EL (cell line): ENCODE results near the gene FGF22.
"Not testable (repeated sequence)": the region's sequence is repeated elsewhere in the genome, so short reads cannot be mapped to it uniquely, and the experiment has no call there.

ENCODE experiments used
- DNase-seq: peaks from one replicate; pipeline ENCODE4 v3.0.0-alpha.2; 2016

Gene FGF22

GRCh38 chr19:622666-623065, 17.0 kb upstream of the FGF22 start:
- no peak for DNase-seq

GRCh38 chr19:623175-623916, 16.3 kb upstream of the FGF22 start:
- no peak for DNase-seq

DNA sequence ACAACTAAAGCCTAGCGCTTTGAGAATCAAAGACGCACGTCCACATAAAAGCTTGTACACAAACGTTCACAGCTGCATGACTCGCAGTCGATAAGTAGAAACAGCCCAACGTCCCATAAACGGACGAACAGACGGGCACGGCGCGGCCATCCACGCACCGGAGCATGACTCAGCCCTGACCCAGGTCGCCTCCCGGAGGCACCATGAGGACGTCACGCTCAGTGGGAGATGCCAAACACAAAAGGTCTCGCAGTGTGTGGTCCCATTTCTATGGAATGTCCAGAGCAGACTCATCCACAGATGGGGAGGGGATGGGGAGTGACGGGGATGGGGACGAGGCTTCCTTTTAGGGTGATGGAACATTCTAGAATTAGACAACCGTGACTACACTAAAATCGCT, 15.7 kb upstream of the FGF22 start:
- peak; percentile 93 for DNase-seq

GRCh38 chr19:624433-625109, 15.1 kb upstream of the FGF22 start:
- DNase-seq, result no peak

DNA sequence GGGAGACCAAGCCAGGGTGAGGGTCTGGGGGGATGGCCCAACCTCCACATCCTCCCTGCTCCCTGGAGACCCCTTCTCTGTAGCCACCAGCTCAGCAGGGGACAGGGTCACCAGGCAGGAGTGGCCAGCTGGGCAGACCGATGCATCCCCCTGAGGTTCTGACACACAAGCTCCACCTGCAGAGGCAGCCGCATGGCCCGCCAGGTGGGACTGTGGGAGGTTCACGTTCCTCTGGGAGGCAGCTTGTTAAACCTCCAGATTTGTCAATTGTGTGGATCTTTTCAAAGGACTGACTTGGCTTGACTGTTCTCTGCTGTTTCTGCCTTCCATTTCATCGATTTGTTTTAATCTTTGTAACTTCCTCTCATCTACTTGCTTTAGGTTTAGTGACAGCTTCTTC, 14.4 kb upstream of the FGF22 start:
- DNase-seq, result no peak

- DNase-seq, result not testable (repeated sequence)
Measured at GRCh38 chr19:626566-626965, 13.1 kb upstream of the FGF22 start.

DNA sequence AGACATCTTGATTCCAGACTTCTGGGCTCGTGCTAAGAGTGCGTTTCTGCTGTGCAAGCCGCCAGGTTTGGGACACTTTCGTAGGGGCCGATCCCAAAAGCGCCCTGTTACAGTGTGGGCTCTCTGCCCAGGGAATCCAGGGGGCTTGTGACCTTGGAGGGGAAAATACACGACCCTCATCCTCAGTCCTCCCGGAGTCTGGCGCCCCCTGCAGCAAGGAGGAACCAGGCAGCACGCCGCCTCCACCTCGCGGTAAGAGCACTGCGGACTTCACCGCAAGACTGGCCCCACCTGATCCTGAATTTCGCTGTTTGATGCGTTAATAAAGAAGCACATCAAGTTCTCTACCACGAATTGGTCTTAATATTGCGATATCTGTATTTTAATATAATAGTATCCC, 11.5 kb upstream of the FGF22 start:
- DNase-seq, result no peak

GRCh38 chr19:629515-629914, 10.2 kb upstream of the FGF22 start:
- not testable (repeated sequence) for DNase-seq

GRCh38 chr19:629961-630714, 9.5 kb upstream of the FGF22 start:
- DNase-seq, result no peak

GRCh38 chr19:632579-633067, 7.1 kb upstream of the FGF22 start:
- peak; percentile 70 for DNase-seq

DNA sequence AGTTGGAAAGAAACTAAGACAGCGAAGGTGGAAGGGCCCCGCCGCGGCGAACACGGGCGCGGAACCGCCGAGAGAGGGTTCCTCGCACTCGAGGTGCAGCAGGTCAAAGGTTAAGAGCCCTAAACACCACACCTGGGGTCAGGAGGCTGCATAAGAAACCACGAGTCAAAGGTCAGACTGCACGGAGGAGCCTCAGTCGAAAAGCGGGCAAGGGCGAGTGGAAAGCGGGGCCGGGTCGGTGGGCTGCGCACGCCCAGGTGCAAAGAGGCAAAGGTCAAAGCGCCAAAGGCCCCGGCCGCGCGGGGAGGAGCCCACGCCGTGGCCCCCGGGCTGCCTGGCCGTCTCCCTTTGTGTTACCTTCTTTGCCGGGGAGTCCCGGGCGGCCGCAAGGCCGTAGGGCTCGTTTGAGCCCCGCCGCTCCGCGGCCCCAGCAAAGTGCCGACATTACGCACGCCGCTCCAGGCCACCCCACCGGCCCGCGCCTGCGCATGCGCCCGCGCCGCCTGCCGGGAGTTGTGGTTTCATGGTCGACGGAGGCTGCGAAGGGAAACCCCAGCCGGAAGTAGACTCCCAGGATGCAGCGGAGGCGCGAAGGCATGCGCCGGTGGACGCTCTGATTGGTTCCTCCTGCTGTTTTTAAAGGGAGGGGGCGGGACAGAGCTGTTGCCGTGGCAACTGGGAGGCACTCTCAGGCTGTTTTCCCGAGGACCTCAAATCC, 6.5 kb upstream of the FGF22 start, which contains the start of gene POLRMT:
Gene POLRMT, minus strand, starts transcription at position 470 of the 718 bp plus-strand sequence. Its CDS starts 25 bp downstream, at position 445.
- peak; percentile 99 for DNase-seq

DNA sequence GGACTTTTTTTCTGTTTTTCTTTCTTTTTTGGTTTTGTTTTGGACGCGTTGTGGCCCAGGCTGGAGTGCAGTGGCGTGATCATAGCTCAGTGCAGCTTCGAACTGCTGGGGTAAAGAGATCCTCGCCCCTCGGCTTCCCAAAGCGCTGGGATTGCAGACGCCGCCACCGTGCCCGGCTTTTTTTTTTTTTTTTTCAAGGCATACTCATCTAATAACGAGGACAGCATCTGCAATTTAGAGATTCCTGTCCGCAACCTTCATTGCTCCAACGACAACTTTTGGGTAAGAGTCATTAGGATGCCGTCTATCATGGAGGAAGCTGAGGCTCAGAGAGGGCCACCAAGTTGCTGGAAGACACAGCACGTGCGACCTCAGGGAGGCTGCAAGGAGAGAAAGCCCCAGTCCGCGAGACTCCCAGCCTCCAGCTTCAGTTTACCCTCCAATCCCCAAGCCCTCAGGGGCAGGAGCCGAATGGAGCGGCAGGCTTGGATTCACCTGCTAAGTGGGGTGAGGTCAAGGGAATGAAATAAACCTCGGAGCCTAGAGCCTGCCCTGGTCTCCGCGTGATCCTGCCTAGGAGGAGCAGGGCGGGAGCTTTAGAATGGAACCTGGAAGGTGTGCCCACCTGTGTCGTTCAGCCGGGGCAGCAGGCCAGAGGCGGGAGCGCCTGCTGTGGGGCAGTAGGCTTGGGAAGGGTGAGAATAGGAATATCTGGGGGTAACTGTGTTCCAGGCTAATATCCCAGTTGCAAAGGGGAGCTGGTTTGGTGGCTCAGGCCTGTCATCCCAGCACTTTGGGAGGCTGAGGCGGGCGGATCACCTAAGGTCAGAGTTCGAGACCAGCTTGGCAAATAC, 5.7 kb upstream of the FGF22 start:
- no peak for DNase-seq

- DNase-seq, result no peak
Measured at GRCh38 chr19:634975-635652, 4.6 kb upstream of the FGF22 start.

GRCh38 chr19:638906-639252, 800 bp upstream of the FGF22 start:
- DNase-seq, result no peak

DNA sequence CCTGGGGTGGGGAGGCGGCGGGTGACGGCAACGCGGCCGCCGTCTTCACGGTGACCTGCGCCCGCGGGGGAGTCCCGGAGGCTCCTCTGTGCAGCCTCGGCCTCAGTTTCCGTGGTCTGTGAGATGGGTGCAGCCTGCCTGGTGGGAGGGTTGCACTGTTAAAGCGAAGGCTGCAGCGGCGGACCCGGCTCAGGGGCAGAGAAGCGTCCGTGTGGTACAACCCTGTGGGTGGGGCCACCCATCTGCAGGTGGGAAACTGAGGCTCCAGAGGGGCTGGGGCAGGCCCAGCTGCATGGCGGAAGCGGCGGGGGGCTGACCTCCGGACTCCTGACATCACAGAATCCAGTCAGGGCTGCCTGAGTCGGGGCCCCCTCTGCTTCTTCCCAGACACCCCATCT, 481 bp downstream of the FGF22 start:
- DNase-seq, result no peak

DNA sequence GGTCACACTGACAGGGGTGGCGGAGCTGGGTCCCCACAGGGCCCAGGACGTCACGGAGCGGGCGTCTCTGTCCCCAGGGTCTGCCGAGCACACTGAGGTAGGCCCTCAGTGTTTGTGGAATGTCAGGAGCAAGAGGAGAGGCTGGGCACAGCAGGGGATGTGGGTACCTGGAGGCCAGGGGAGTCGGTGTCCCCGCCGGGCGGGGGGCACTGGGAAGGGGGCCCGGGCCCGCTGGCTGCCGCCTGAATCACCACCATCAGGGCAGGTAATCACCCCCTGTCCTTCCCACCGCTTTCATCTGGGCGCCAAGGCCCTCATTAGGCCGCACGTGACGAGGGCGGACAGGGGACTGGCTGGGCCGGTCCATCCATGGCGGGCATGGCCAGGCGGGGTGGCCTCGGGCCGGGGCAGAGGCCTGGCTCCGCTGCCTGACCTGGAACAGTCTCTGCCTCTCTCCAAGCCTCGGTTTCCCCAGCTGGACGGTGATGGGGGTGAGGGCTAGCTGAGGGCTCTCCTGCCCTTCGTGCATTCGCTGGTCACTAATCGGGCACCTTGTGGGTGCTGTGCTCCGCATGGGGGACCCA, 1.0 kb downstream of the FGF22 start:
- no peak for DNase-seq

DNA sequence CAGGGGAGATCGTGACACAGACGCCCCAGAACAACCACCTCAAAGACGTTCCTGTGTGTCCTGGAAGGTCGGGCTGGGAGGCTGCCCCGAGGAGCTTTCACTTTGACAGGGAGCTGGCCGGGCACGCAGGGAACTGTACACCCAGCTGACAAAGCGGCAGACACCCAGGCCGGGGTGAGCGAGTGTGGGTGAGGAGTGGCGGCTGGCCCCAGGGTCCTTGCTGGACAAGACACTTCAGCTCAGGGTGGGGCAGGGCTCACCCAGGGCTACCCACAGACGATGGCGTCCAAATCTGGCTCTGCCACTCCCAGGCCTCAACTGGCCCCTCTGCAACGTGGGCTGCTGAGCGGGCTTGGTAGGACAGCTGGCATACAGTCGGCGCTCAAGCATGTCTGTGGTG, 2.0 kb downstream of the FGF22 start:
- no peak for DNase-seq

GRCh38 chr19:642767-643727, 3.4 kb downstream of the FGF22 start:
- DNase-seq, result no peak

GRCh38 chr19:643736-644135, 4.1 kb downstream of the FGF22 start:
- no peak for DNase-seq

DNA sequence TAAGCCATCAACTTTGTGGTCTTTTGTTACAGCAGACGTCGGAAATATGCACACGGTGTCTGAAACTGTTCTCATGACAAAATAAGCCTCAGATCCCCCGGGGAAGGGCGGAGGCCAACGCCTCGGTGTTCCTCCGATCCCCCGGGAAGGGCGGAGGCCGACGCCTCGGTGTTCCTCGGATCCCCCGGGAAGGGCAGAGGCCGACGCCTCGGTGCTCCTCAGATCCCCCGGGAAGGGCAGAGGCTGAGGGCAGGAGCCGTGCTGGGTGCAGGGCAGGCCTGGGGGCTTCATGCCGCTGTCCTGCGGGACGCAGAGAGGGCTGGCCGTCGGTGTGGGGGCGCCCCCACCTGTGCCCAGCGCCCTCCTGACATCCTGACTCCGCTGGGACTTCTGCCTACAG, 4.7 kb downstream of the FGF22 start:
- DNase-seq, result no peak
